ENCODE measurements around the gene IGF2BP2. TPM values are rescaled to one million over a fixed set of nuclear protein-coding genes. Genes with fewer than 3 reads are reported as not detected.

Gene IGF2BP2
- total RNA-seq, 1 donor from 2014 or later, result 147 TPM

DNA sequence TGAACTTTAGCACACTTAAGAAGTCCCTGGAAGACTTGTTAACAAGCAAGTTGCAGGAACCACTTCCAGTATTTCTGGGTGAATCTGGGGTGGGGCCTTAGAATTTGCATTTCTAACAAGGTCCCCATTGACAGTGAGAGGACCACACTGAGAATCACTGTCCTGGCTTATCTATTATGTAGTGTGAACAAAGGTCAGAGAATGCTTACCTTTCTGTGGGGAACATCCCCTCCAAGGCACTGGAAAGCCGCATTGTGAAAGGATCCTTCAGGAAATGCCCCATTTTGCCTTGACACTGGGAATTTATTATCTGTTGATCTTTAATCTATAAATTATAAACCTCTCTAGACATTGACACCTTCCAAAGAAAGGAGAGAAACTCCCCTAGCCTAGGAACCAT lies 74.8 kb downstream of the IGF2BP2 start:
- Histone ChIP-seq H2AFZ (replicated peaks) (no peak overlapping the region), H3K27me3 (no peaks in the 10 kb centered on the region), H3K36me3 (no peaks in the 10 kb centered on the region), H3F3A (ENCODE audit: low read depth) (no peaks in the 10 kb centered on the region), H3K4me3 (no peak overlapping the region), H3K4me2 (no peak overlapping the region), H4K20me1 (ENCODE audit: low read depth) (peaks cover 96% of the 10 kb centered on the region), H3K4me1 (no peaks in the 10 kb centered on the region), H3K9ac (no peak overlapping the region), H3K27ac (no peak overlapping the region), H3K9me3 (ENCODE audit: low read depth) (no peaks in the 10 kb centered on the region), H3K79me2 (ENCODE audit: low read depth) (peaks cover 100% of the 10 kb centered on the region)
- no peak for TF ChIP-seq EZH2phosphoT487 (IDR thresholded peaks at IDR 0.05)
- TF ChIP-seq EZH2 (IDR thresholded peaks at IDR 0.05), result no peak
- TF ChIP-seq, protein P1, sequence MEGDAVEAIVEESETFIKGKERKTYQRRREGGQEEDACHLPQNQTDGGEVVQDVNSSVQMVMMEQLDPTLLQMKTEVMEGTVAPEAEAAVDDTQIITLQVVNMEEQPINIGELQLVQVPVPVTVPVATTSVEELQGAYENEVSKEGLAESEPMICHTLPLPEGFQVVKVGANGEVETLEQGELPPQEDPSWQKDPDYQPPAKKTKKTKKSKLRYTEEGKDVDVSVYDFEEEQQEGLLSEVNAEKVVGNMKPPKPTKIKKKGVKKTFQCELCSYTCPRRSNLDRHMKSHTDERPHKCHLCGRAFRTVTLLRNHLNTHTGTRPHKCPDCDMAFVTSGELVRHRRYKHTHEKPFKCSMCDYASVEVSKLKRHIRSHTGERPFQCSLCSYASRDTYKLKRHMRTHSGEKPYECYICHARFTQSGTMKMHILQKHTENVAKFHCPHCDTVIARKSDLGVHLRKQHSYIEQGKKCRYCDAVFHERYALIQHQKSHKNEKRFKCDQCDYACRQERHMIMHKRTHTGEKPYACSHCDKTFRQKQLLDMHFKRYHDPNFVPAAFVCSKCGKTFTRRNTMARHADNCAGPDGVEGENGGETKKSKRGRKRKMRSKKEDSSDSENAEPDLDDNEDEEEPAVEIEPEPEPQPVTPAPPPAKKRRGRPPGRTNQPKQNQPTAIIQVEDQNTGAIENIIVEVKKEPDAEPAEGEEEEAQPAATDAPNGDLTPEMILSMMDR (IDR thresholded peaks at IDR 0.05), result no peak
- Mint-ChIP-seq H3K27ac (no peak overlapping the region), H3K27me3 (ENCODE audit: insufficient read depth, low read depth) (peaks cover 4% of the 10 kb centered on the region), H3K4me1 (peaks cover 28% of the 10 kb centered on the region), H3K36me3 (peaks cover 27% of the 10 kb centered on the region), H3K9me3 (no peaks in the 10 kb centered on the region), H3K4me3 (no peak overlapping the region)
- no peak for DNase-seq (ENCODE audit: low spot score)

DNA sequence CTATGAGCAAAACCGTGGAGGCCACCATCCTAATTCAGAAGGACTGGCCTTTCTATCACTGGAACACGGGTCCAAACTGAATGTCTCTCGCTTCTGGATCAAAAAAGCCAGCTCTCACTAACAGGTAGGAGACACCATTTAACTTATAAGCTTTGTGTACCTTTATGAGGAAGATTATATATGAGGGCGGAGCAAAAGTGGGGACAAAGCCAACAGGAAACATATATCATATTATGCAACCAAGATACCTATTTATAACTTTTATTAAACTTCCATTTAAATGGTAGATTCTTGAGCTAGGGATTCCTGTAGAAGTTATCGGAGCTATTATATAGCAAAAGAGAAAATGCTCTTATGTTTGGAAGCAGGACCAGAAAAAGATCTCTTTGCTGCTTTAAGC lies 78.4 kb downstream of the IGF2BP2 start:
- Mint-ChIP-seq H3K4me3 (no peak overlapping the region), H3K27me3 (ENCODE audit: insufficient read depth, low read depth) (peaks cover 2% of the 10 kb centered on the region), H3K27ac (no peak overlapping the region), H3K9me3 (no peaks in the 10 kb centered on the region), H3K36me3 (peaks cover 7% of the 10 kb centered on the region), H3K4me1 (peaks cover 31% of the 10 kb centered on the region)
- H3K79me2 ChIP-seq (ENCODE audit: low read depth), result peaks cover 100% of the 10 kb centered on the region
- no peak overlapping the region for H3K4me2 ChIP-seq
- no peaks in the 10 kb centered on the region for H3K36me3 ChIP-seq
- DNase-seq (ENCODE audit: low spot score), result no peak
- no peak overlapping the region for H2AFZ ChIP-seq (replicated peaks)
- H3K9ac ChIP-seq, result no peak overlapping the region
- no peaks in the 10 kb centered on the region for H3F3A ChIP-seq (ENCODE audit: low read depth)
- H3K4me1 ChIP-seq, result peaks cover 2% of the 10 kb centered on the region
- H3K27ac ChIP-seq, result no peak overlapping the region
- H3K9me3 ChIP-seq (ENCODE audit: low read depth), result no peaks in the 10 kb centered on the region
- no peak overlapping the region for H3K4me3 ChIP-seq
- no peaks in the 10 kb centered on the region for H3K27me3 ChIP-seq
- peaks cover 100% of the 10 kb centered on the region for H4K20me1 ChIP-seq (ENCODE audit: low read depth)
- TF ChIP-seq EZH2 (IDR thresholded peaks at IDR 0.05), result no peak
- TF ChIP-seq, protein P1 (IDR thresholded peaks at IDR 0.05), result no peak
- no peak for TF ChIP-seq EZH2phosphoT487 (IDR thresholded peaks at IDR 0.05)

DNA sequence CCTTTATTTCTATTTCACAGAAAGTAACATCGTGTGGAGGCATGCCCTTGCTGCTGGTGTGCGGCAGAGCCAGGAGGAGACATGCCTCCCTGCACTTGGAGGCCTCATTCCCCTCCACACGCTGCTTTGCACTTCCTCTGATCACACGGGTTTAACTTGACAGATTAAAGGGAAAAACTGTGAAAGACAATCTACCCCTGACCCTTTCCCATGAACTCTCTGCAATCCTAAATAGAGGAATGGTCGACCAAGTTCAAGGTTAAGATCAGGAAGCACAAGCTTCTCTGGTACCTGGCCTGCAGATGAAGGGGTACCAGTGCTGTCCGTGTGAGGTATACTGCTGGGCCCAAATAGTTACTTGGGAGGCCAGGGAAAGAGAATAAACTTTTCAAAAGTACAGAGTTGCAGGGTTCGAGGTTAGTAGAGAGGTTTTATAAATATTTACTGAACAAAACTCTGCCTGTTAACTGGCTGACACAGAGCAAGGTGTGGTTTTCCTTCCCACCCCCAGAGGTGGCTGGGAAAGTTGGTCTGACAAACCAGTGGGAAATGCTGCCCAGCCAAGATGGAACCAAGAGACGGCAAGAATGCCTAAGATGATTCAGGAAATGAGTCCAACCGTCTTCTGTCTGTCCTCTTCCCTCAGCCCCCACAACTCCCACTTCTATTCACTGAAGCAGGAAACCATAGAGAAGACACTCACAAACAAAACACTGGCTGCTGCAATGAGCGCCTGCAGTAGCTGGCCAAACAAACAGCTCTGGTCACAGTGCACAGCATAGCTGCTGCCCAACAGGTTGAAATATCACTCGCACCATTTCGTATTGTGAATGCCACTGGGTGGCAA lies 79.6 kb downstream of the IGF2BP2 start:
- no peak overlapping the region for H3K9ac ChIP-seq
- no peaks in the 10 kb centered on the region for H3K9me3 ChIP-seq (ENCODE audit: low read depth)
- H2AFZ ChIP-seq (replicated peaks), result no peak overlapping the region
- DNase-seq (ENCODE audit: low spot score), result no peak
- peaks cover 2% of the 10 kb centered on the region for H3K27me3 Mint-ChIP-seq (ENCODE audit: insufficient read depth, low read depth)
- H3K4me3 Mint-ChIP-seq, result no peak overlapping the region
- H3K27ac Mint-ChIP-seq, result no peak overlapping the region
- TF ChIP-seq EZH2phosphoT487 (IDR thresholded peaks at IDR 0.05) (no peak), EZH2 (IDR thresholded peaks at IDR 0.05) (no peak)
- TF ChIP-seq, protein P1 (IDR thresholded peaks at IDR 0.05), result no peak
- peaks cover 100% of the 10 kb centered on the region for H3K79me2 ChIP-seq (ENCODE audit: low read depth)
- peaks cover 9% of the 10 kb centered on the region for H3K4me1 ChIP-seq
- H3K4me1 Mint-ChIP-seq, result peaks cover 35% of the 10 kb centered on the region
- no peaks in the 10 kb centered on the region for H3K36me3 ChIP-seq
- no peaks in the 10 kb centered on the region for H3F3A ChIP-seq (ENCODE audit: low read depth)
- H4K20me1 ChIP-seq (ENCODE audit: low read depth), result peaks cover 100% of the 10 kb centered on the region
- H3K4me3 ChIP-seq, result no peak overlapping the region
- no peaks in the 10 kb centered on the region for H3K9me3 Mint-ChIP-seq
- H3K4me2 ChIP-seq, result no peak overlapping the region
- no peak overlapping the region for H3K27ac ChIP-seq
- no peaks in the 10 kb centered on the region for H3K27me3 ChIP-seq
- H3K36me3 Mint-ChIP-seq, result no peaks in the 10 kb centered on the region
